Skeletal muscle tissue (tissue), 4 donors: ENCODE results near the gene LCN2. TPM values are rescaled to one million over a fixed set of nuclear protein-coding genes. Genes with fewer than 3 reads are reported as not detected.

Source experiments
- H3K27ac ChIP-seq: one replicate; pipeline ENCODE4 v1.7.0; 2013; ENCODE audit warnings: mild to moderate bottlenecking, low read depth, low read length, inconsistent platforms
- H3K27me3 ChIP-seq, 3 donors: one replicate each; pipeline ENCODE4 v1.7.0; 2013; ENCODE audit warnings: low read length in 3 of 3; ENCODE audit not compliant: control insufficient read depth in 3 of 3, insufficient read depth in 3 of 3
- H3K36me3 ChIP-seq, 3 donors: one replicate each; pipeline ENCODE4 v1.7.0; 2013; ENCODE audit warnings: low read length in 3 of 3; ENCODE audit not compliant: control insufficient read depth in 3 of 3, insufficient read depth in 3 of 3
- H3K4me1 ChIP-seq, 3 donors: one replicate each; pipeline ENCODE4 v1.7.0; 2013; ENCODE audit warnings: low read length in 3 of 3, mild to moderate bottlenecking in 3 of 3; ENCODE audit not compliant: control insufficient read depth in 3 of 3, insufficient read depth in 3 of 3
- H3K4me3 ChIP-seq, 3 donors: one replicate each; pipeline ENCODE4 v1.7.0; 2013; ENCODE audit warnings: low read length in 3 of 3
- H3K9ac ChIP-seq, 3 donors: one replicate each; pipeline ENCODE4 v1.7.0; 2013; ENCODE audit warnings: low read length in 3 of 3, mild to moderate bottlenecking in 3 of 3, moderate library complexity in 2 of 3, low read depth in 1 of 3
- H3K9me3 ChIP-seq, 3 donors: one replicate each; pipeline ENCODE4 v1.7.0; 2013; ENCODE audit warnings: low read length in 3 of 3; ENCODE audit not compliant: control insufficient read depth in 3 of 3
- total RNA-seq: library from RNA; depleted of rRNA; stranded (reverse); fragments of >200 nt; gene quantifications from one replicate; pipeline ENCODE4 v1.2.3, GENCODE V29; 2014
- donor health status: Osteomylitis.

The LCN2 gene
- total RNA-seq, 1 donor from 2014 or later, result 2.1 TPM

- no peaks in the 10 kb centered on the region for H3K9me3 ChIP-seq
- H3K27me3 ChIP-seq, result no peaks in the 10 kb centered on the region
- no peak overlapping the region for H3K4me3 ChIP-seq
- no peak overlapping the region for H3K27ac ChIP-seq
- peaks cover 12 to 14% (median 12%) of the 10 kb centered on the region in 3 donors for H3K4me1 ChIP-seq
- H3K36me3 ChIP-seq, result no peaks in the 10 kb centered on the region
- H3K9ac ChIP-seq, result no peak overlapping the region
Measured at GRCh38 chr9:128148509-128149000, 698 bp upstream of the LCN2 start.

- Histone ChIP-seq H3K27me3 (no peaks in the 10 kb centered on the region), H3K36me3 (no peaks in the 10 kb centered on the region), H3K4me1 (peaks cover 11 to 12% (median 12%) of the 10 kb centered on the region in 3 donors), H3K9ac (no peak overlapping the region), H3K27ac (no peak overlapping the region), H3K4me3 (no peak overlapping the region), H3K9me3 (no peaks in the 10 kb centered on the region)
Measured at GRCh38 chr9:128149951-128150593, 819 bp downstream of the LCN2 start.

GRCh38 chr9:128150594-128151308 lies 1.5 kb downstream of the LCN2 start:
- H3K9me3 ChIP-seq, result no peaks in the 10 kb centered on the region
- H3K4me1 ChIP-seq, result peaks cover 11 to 12% (median 12%) of the 10 kb centered on the region in 3 donors
- H3K27me3 ChIP-seq, result no peaks in the 10 kb centered on the region
- H3K27ac ChIP-seq, result no peak overlapping the region
- no peaks in the 10 kb centered on the region for H3K36me3 ChIP-seq
- no peak overlapping the region for H3K4me3 ChIP-seq
- H3K9ac ChIP-seq, result no peak overlapping the region

GRCh38 chr9:128151309-128152132 lies 2.3 kb downstream of the LCN2 start:
- H3K27ac ChIP-seq, result no peak overlapping the region
- H3K9me3 ChIP-seq, result no peaks in the 10 kb centered on the region
- H3K4me3 ChIP-seq, result no peak overlapping the region
- no peaks in the 10 kb centered on the region for H3K36me3 ChIP-seq
- H3K4me1 ChIP-seq, result peaks cover 11 to 12% (median 12%) of the 10 kb centered on the region in 3 donors
- H3K27me3 ChIP-seq, result no peaks in the 10 kb centered on the region
- no peak overlapping the region for H3K9ac ChIP-seq

GRCh38 chr9:128152133-128153059 lies 3.1 kb downstream of the LCN2 start:
- H3K27me3 ChIP-seq, result no peaks in the 10 kb centered on the region
- no peak overlapping the region for H3K9ac ChIP-seq
- no peaks in the 10 kb centered on the region for H3K9me3 ChIP-seq
- peaks cover 11 to 12% (median 12%) of the 10 kb centered on the region in 3 donors for H3K4me1 ChIP-seq
- no peak overlapping the region for H3K4me3 ChIP-seq
- H3K36me3 ChIP-seq, result no peaks in the 10 kb centered on the region
- no peak overlapping the region for H3K27ac ChIP-seq

GRCh38 chr9:128153060-128153946 lies 4.0 kb downstream of the LCN2 start:
- no peaks in the 10 kb centered on the region for H3K27me3 ChIP-seq
- H3K9ac ChIP-seq, result no peak overlapping the region
- no peaks in the 10 kb centered on the region for H3K36me3 ChIP-seq
- H3K4me3 ChIP-seq, result no peak overlapping the region
- no peaks in the 10 kb centered on the region for H3K9me3 ChIP-seq
- H3K4me1 ChIP-seq, result peaks cover 11 to 12% (median 12%) of the 10 kb centered on the region in 3 donors
- no peak overlapping the region for H3K27ac ChIP-seq

- Histone ChIP-seq H3K4me3 (no peak overlapping the region), H3K9ac (no peak overlapping the region), H3K36me3 (no peaks in the 10 kb centered on the region), H3K4me1 (peaks cover 4 to 5% (median 5%) of the 10 kb centered on the region in 3 donors), H3K27ac (no peak overlapping the region), H3K27me3 (no peaks in the 10 kb centered on the region), H3K9me3 (no peaks in the 10 kb centered on the region)
Measured at GRCh38 chr9:128153947-128154695, 4.9 kb downstream of the LCN2 start.

- peaks cover 6 to 13% (median 13%) of the 10 kb centered on the region in 3 donors for H3K4me1 ChIP-seq
- no peak overlapping the region for H3K9ac ChIP-seq
- H3K27me3 ChIP-seq, result no peaks in the 10 kb centered on the region
- no peak overlapping the region for H3K27ac ChIP-seq
- no peak overlapping the region for H3K4me3 ChIP-seq
- no peaks in the 10 kb centered on the region for H3K9me3 ChIP-seq
- no peaks in the 10 kb centered on the region for H3K36me3 ChIP-seq
Measured at GRCh38 chr9:128155736-128156500, 6.7 kb downstream of the LCN2 start.
